Uterus (tissue), 2 donors: Measurements from ENCODE around the gene FBXL15.

Source experiments
- CTCF ChIP-seq, 4 experiments: fragments of 200-600 bp in 2 of 4; fragments of 450-650 bp in 2 of 4; sonication (generic) in 2 of 4; IDR thresholded peaks; one replicate each; pipeline ENCODE4 v1.5.1; 2016 to 2019; ENCODE audit warnings: antibody characterized with exemption in 4 of 4, mild to moderate bottlenecking in 2 of 4, moderate library complexity in 1 of 4
- POLR2A ChIP-seq, 2 donors: fragments of 450-650 bp; IDR thresholded peaks; one replicate each; pipeline ENCODE4 v1.6.1; 2016; ENCODE audit warnings: antibody characterized with exemption in 2 of 2, mild to moderate bottlenecking in 1 of 2, moderate library complexity in 1 of 2

GRCh38 chr10:102413806-102414561, 6.7 kb upstream of the FBXL15 start:
- TF ChIP-seq CTCF (IDR thresholded peaks at IDR 0.05) (no peak), POLR2A (IDR thresholded peaks at IDR 0.05) (no peak)
